Left lung (tissue), 10 donors: ENCODE results near the gene SCARF1. TPM values are rescaled to one million over a fixed set of nuclear protein-coding genes. Genes with fewer than 3 reads are reported as not detected.

Source experiments
- ATAC-seq: fragments of 200-7000 bp; cut with Tn5 transposase; one replicate; pipeline ENCODE4 v1.9.1; 2020; ENCODE audit warnings: moderate library complexity
- DNase-seq, 4 donors: peaks; one replicate each; pipeline ENCODE4 v3.0.0-alpha.2; 2013 to 2020
- H3K27ac ChIP-seq, 2 donors: fragments of 200-600 bp; sonication (generic) in 1 of 2; one replicate each; pipeline versions ENCODE4 v1.5.0 to v1.8.0; 2020 to 2021
- H3K27me3 ChIP-seq, 2 donors: fragments of 200-600 bp; sonication (generic) in 1 of 2; one replicate each; pipeline versions ENCODE4 v1.5.0 to v1.8.0; 2020 to 2021
- H3K36me3 ChIP-seq, 2 donors: fragments of 200-600 bp; sonication (generic) in 1 of 2; one replicate each; pipeline versions ENCODE4 v1.5.0 to v1.8.0; 2020 to 2021
- H3K4me1 ChIP-seq, 2 donors: fragments of 200-600 bp; one replicate each; pipeline ENCODE4 v1.8.0; 2021
- H3K4me3 ChIP-seq, 2 donors: fragments of 200-600 bp; sonication (generic) in 1 of 2; one replicate each; pipeline versions ENCODE4 v1.5.0 to v1.8.0; 2020 to 2021; ENCODE audit warnings: mild to moderate bottlenecking in 1 of 2
- H3K9me3 ChIP-seq, 2 donors: fragments of 200-600 bp; sonication (generic) in 1 of 2; one replicate each; pipeline versions ENCODE4 v1.5.0 to v1.8.0; 2020 to 2021
- CTCF ChIP-seq, 2 donors: fragments of 200-600 bp; sonication (generic) in 1 of 2; IDR thresholded peaks; one replicate each; pipeline versions ENCODE4 v1.5.0 to v1.8.0; 2021; ENCODE audit warnings: antibody characterized with exemption in 2 of 2
- intact Hi-C, 2 donors: fragments of 100-400 bp; cut with DNase I; formaldehyde crosslinking; loops; one replicate each; pipeline versions ENCODE4 v1.11.2 to v1.14.2; 2022
- polyA plus RNA-seq, 6 donors: library from polyadenylated mRNA; unstranded; fragments of 120-200 nt; gene quantifications; one replicate each; pipeline ENCODE4 v1.2.1, GENCODE V29; 2013; ENCODE audit not compliant: insufficient read length in 6 of 6
- total RNA-seq, 2 donors: library from RNA; stranded (reverse); fragmentation: NEBNext Ultra II Directional; extraction: Animal tissue kit (Norgen Biotek cat#: 25700); gene quantifications; one replicate each; pipeline ENCODE4 v1.2.1, GENCODE V29; 2021
- donor health status: DM: no; HTN: yes; CAD: no.
- donor health status: DM: no; HTN: no; CAD: no.

The SCARF1 gene
- total and polyA plus RNA-seq, 8 donors: 17.6 to 33.0 (median 21.5) TPM

GRCh38 chr17:1617620-1618174, 27.8 kb downstream of the SCARF1 start:
- Histone ChIP-seq H3K9me3 (no peaks in the 10 kb centered on the region), H3K27me3 (no peaks in the 10 kb centered on the region), H3K36me3 (peaks cover 0 to 92% of the 10 kb centered on the region in 2 donors), H3K4me1 (peaks cover 0 to 73% of the 10 kb centered on the region in 2 donors), H3K27ac (peak overlapping the region; percentile 53 to 64), H3K4me3 (no peak overlapping the region)
- DNase-seq: no peak
- intact Hi-C loops: no loop called here
- ATAC-seq: peak; percentile 68
- no peak for TF ChIP-seq CTCF (IDR thresholded peaks at IDR 0.05)

- no peaks in the 10 kb centered on the region for H3K9me3 ChIP-seq
- no peak for TF ChIP-seq CTCF (IDR thresholded peaks at IDR 0.05)
- H3K36me3 ChIP-seq: peaks cover 0 to 87% of the 10 kb centered on the region in 2 donors
- H3K27me3 ChIP-seq: no peaks in the 10 kb centered on the region
- intact Hi-C loops: no loop called here
- H3K4me3 ChIP-seq: no peak overlapping the region
- peak overlapping the region in 1 of 2 donors; percentile 2 for H3K27ac ChIP-seq
- H3K4me1 ChIP-seq: peaks cover 0 to 77% of the 10 kb centered on the region in 2 donors
- DNase-seq (peak in 2 of 4 donors; percentile 80), ATAC-seq (no peak)
Measured at GRCh38 chr17:1616101-1616500, 29.4 kb downstream of the SCARF1 start.

GRCh38 chr17:1612400-1612799, 33.1 kb downstream of the SCARF1 start:
- intact Hi-C loops: no loop called here
- no peaks in the 10 kb centered on the region for H3K27me3 ChIP-seq
- H3K4me1 ChIP-seq: peaks cover 0 to 91% of the 10 kb centered on the region in 2 donors
- no peak overlapping the region for H3K4me3 ChIP-seq
- H3K36me3 ChIP-seq: peaks cover 0 to 76% of the 10 kb centered on the region in 2 donors
- DNase-seq: no peak
- peak overlapping the region; percentile 39 to 70 for H3K27ac ChIP-seq
- H3K9me3 ChIP-seq: no peaks in the 10 kb centered on the region
- no peak for ATAC-seq
- TF ChIP-seq CTCF (IDR thresholded peaks at IDR 0.05): no peak

- H3K27me3 ChIP-seq: no peaks in the 10 kb centered on the region
- intact Hi-C loops: no loop called here
- no peaks in the 10 kb centered on the region for H3K9me3 ChIP-seq
- H3K36me3 ChIP-seq: peaks cover 0 to 70% of the 10 kb centered on the region in 2 donors
- DNase-seq (peak in 1 of 4 donors; percentile 41), ATAC-seq (peak; percentile 33)
- H3K4me1 ChIP-seq: peaks cover 0 to 93% of the 10 kb centered on the region in 2 donors
- H3K4me3 ChIP-seq: no peak overlapping the region
- peak overlapping the region; percentile 39 to 70 for H3K27ac ChIP-seq
- TF ChIP-seq CTCF (IDR thresholded peaks at IDR 0.05): no peak
Measured at GRCh38 chr17:1611715-1612114, 33.8 kb downstream of the SCARF1 start.

GRCh38 chr17:1608676-1609075, 36.9 kb downstream of the SCARF1 start:
- intact Hi-C loops: no loop called here
- DNase-seq (no peak), ATAC-seq (no peak)
- peaks cover 0 to 90% of the 10 kb centered on the region in 2 donors for H3K4me1 ChIP-seq
- TF ChIP-seq CTCF (IDR thresholded peaks at IDR 0.05): no peak
- peaks cover 0 to 64% of the 10 kb centered on the region in 2 donors for H3K36me3 ChIP-seq
- H3K4me3 ChIP-seq: no peak overlapping the region
- peak overlapping the region in 1 of 2 donors; percentile 87 for H3K27ac ChIP-seq
- H3K27me3 ChIP-seq: no peaks in the 10 kb centered on the region
- no peaks in the 10 kb centered on the region for H3K9me3 ChIP-seq
